Chondrocyte (in vitro differentiated cells): ENCODE results near the gene ZNF831. TPM values are rescaled to one million over a fixed set of nuclear protein-coding genes. Genes with fewer than 3 reads are reported as not detected.
A peak's percentile ranks its signal among the peaks of the same experiment; 100 is the strongest.

Source experiments
- DNase-seq: peaks from one replicate; pipeline ENCODE4 v3.0.0; 2021; ENCODE audit warnings: mixed read lengths, low spot score
- H3K27ac Mint-ChIP-seq: one replicate; pipeline ENCODE4 v1.8.0; 2021; ENCODE audit warnings: mild to moderate bottlenecking, moderate library complexity, mixed read lengths; ENCODE audit not compliant: unreplicated experiment
- H3K27me3 Mint-ChIP-seq: 2 replicates; pipeline ENCODE4 v1.8.0; 2021; ENCODE audit warnings: low read depth, mixed read lengths
- H3K36me3 Mint-ChIP-seq: 2 replicates; pipeline ENCODE4 v1.8.0; 2021; ENCODE audit warnings: low read depth, mixed read lengths
- H3K4me1 Mint-ChIP-seq: 2 replicates; pipeline ENCODE4 v1.8.0; 2021; ENCODE audit warnings: low read depth, mild to moderate bottlenecking, mixed read lengths
- H3K4me3 Mint-ChIP-seq: one replicate; pipeline ENCODE4 v1.8.0; 2021; ENCODE audit warnings: mild to moderate bottlenecking, moderate library complexity, mixed read lengths; ENCODE audit not compliant: unreplicated experiment
- H3K9me3 Mint-ChIP-seq: 2 replicates; pipeline ENCODE4 v1.8.0; 2021; ENCODE audit warnings: low read depth, mixed read lengths
- CTCF ChIP-seq: fragments of 200-600 bp; sonication (generic); IDR thresholded peaks from 2 replicates; pipeline ENCODE4 v1.5.0; 2021; ENCODE audit warnings: antibody characterized with exemption, mild to moderate bottlenecking, moderate library complexity
- total RNA-seq: library from RNA; stranded (reverse); gene quantifications from 3 replicates; pipeline ENCODE4 v1.2.1, GENCODE V29; 2021

Gene ZNF831
- total RNA-seq, 1 donor from 2014 or later, result not detected

DNA sequence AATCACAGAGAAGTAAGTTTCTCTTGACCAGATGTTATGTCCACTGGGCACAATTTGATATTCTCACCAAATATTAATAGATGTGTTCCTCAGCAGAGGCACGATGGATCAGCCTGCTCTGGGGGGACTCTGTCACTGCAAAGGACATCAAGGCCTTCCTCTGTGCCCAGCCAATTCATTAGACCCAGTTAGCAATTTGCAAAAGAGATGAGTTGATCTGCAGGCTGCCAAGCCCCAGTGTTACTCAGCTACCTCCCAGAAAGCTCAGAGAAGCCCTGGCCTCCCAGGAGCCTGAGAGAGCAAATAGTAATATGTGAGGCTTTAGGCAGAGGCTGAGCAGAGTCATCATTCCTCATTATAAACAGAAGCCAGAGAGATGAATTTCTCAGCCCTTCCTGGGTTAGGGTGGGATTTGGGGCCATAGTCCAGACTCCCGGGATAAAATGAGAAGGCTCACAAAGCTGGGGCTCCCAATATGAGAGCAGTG, 54.2 kb downstream of the ZNF831 start:
- DNase-seq, result no peak
- H3K36me3 Mint-ChIP-seq, result no peaks in the 10 kb centered on the region
- H3K9me3 Mint-ChIP-seq, result no peaks in the 10 kb centered on the region
- no peak overlapping the region for H3K27ac Mint-ChIP-seq
- H3K4me3 Mint-ChIP-seq, result no peak overlapping the region
- TF ChIP-seq CTCF, result no peak
- H3K4me1 Mint-ChIP-seq, result peaks cover 15% of the 10 kb centered on the region
- peaks cover 18% of the 10 kb centered on the region for H3K27me3 Mint-ChIP-seq

- H3K27ac Mint-ChIP-seq, result no peak overlapping the region
- peaks cover 28% of the 10 kb centered on the region for H3K27me3 Mint-ChIP-seq
- H3K4me3 Mint-ChIP-seq, result no peak overlapping the region
- DNase-seq, result no peak
- H3K36me3 Mint-ChIP-seq, result no peaks in the 10 kb centered on the region
- no peak for TF ChIP-seq CTCF
- H3K4me1 Mint-ChIP-seq, result peaks cover 23% of the 10 kb centered on the region
- no peaks in the 10 kb centered on the region for H3K9me3 Mint-ChIP-seq
These were observed 55.6 kb downstream of the ZNF831 start for GRCh38 chr20:59219211-59219610.

GRCh38 chr20:59220161-59220560, 56.5 kb downstream of the ZNF831 start:
- Mint-ChIP-seq H3K4me3 (no peak overlapping the region), H3K27me3 (peaks cover 29% of the 10 kb centered on the region), H3K27ac (no peak overlapping the region), H3K4me1 (peaks cover 23% of the 10 kb centered on the region), H3K9me3 (no peaks in the 10 kb centered on the region), H3K36me3 (no peaks in the 10 kb centered on the region)
- TF ChIP-seq CTCF, result no peak
- no peak for DNase-seq

GRCh38 chr20:59221049-59221706, 57.6 kb downstream of the ZNF831 start:
- Mint-ChIP-seq H3K27ac (no peak overlapping the region), H3K4me3 (peak overlapping the region; percentile 50), H3K27me3 (peaks cover 31% of the 10 kb centered on the region), H3K9me3 (no peaks in the 10 kb centered on the region), H3K36me3 (no peaks in the 10 kb centered on the region), H3K4me1 (peaks cover 23% of the 10 kb centered on the region)
- no peak for DNase-seq
- TF ChIP-seq CTCF, result no peak

DNA sequence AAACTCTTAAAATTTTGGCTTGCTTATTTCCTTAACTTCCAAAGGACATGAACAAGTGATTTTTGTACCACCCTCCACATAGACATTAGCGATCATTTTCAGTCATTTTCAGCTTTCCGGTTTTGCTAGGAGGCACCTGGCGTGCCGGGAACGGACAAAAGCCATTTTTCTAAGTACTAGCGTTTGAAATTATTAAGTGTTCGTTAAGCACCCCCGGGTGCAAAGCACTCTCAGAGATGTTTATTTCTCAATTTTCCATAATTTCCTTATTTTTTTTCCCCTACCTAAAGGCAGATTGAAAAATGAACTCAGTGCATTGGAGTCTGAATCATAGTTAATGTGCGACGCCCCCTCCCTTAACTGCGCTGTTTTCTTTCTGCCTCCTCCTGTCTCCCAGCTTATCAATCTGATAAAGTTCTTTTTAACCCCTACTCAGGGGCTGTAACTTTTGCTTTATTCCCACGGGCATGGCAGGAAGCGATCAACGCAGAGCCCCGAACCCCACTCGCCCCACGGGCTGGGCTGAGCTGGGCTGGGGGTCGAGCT, 58.2 kb downstream of the ZNF831 start:
- no peaks in the 10 kb centered on the region for H3K36me3 Mint-ChIP-seq
- no peak overlapping the region for H3K27ac Mint-ChIP-seq
- peaks cover 29% of the 10 kb centered on the region for H3K27me3 Mint-ChIP-seq
- peaks cover 23% of the 10 kb centered on the region for H3K4me1 Mint-ChIP-seq
- TF ChIP-seq CTCF, result no peak
- no peak for DNase-seq
- H3K9me3 Mint-ChIP-seq, result no peaks in the 10 kb centered on the region
- peak overlapping the region; percentile 50 for H3K4me3 Mint-ChIP-seq
